GM15510 (cell line): Measurements from ENCODE around the gene RNF157.

Experiments
- POLR2A ChIP-seq: IDR thresholded peaks from 3 replicates; pipeline ENCODE4 v1.6.1; 2011; ENCODE audit warnings: borderline replicate concordance; ENCODE audit not compliant: insufficient read length; ENCODE audit errors: extremely low read depth

Gene RNF157

GRCh38 chr17:76125922-76126321 lies 114.4 kb downstream of the RNF157 start:
- TF ChIP-seq POLR2A, result no peak

GRCh38 chr17:76125391-76125675 lies 115.0 kb downstream of the RNF157 start:
- no peak for TF ChIP-seq POLR2A

GRCh38 chr17:76124582-76125390 lies 115.5 kb downstream of the RNF157 start:
- TF ChIP-seq POLR2A, result no peak

GRCh38 chr17:76123749-76124581 lies 116.3 kb downstream of the RNF157 start:
- TF ChIP-seq POLR2A, result no peak

- TF ChIP-seq POLR2A, result no peak
These were observed 117.1 kb downstream of the RNF157 start for GRCh38 chr17:76123191-76123499.

- TF ChIP-seq POLR2A, result no peak
These were observed 117.7 kb downstream of the RNF157 start for GRCh38 chr17:76122431-76123190.

- TF ChIP-seq POLR2A, result no peak
These were observed 118.3 kb downstream of the RNF157 start for GRCh38 chr17:76121932-76122430.

GRCh38 chr17:76120658-76121008 lies 119.7 kb downstream of the RNF157 start:
- TF ChIP-seq POLR2A, result no peak

- no peak for TF ChIP-seq POLR2A
These were observed 120.6 kb downstream of the RNF157 start for GRCh38 chr17:76119409-76120371.

- TF ChIP-seq POLR2A, result no peak
These were observed 125.0 kb downstream of the RNF157 start for GRCh38 chr17:76115138-76115754.

- TF ChIP-seq POLR2A, result no peak
These were observed 128.3 kb downstream of the RNF157 start for GRCh38 chr17:76111956-76112355.

GRCh38 chr17:76107509-76107908 lies 132.8 kb downstream of the RNF157 start:
- no peak for TF ChIP-seq POLR2A

- TF ChIP-seq POLR2A, result no peak
These were observed 133.6 kb downstream of the RNF157 start for GRCh38 chr17:76106703-76107102.

GRCh38 chr17:76104896-76105231 lies 135.4 kb downstream of the RNF157 start:
- no peak for TF ChIP-seq POLR2A
